ENCODE results near the gene FOXE1.
A peak's percentile ranks its signal among the peaks of the same experiment; 100 is the strongest.

FOXE1 gene

DNA sequence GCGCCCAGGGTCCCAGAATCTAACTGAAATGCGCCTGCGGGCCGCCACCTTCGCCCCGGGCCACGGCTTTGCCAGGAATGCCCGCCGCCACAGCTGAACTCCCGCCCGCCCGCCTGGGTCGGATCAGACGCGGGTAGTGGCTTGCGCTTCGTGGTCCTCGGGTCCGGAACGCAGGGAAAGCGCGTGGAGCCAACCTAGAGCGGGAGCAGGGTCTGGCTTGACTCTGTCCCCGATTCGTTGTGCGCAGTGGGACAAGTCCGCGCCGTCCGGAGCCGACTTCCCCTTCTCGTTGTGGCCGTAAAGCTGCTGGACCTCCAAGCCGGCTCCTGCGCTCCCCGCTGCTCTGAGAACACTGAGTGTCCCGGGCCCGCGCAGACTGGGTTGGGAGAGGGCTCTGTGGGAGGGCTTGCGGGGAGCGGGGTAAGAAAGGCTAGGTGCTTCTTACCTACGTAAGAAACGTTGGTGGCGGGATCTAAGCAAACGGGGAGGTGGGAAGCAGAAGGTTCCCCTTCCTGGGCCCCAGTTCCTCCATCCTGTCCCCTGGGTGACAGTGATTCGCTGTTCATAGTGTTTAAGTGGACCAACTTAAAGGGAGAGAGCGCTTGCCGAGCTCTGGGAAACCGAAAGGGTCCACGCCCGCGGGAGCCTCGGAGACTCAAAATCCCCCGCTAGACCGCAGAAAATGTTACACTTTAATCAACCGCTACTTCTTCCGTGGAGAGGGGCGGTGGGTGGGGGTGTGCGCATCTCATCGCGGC is 4.4 kb upstream of the FOXE1 start:
- no peak for DNase-seq (ENCODE audit: low spot score)

DNA sequence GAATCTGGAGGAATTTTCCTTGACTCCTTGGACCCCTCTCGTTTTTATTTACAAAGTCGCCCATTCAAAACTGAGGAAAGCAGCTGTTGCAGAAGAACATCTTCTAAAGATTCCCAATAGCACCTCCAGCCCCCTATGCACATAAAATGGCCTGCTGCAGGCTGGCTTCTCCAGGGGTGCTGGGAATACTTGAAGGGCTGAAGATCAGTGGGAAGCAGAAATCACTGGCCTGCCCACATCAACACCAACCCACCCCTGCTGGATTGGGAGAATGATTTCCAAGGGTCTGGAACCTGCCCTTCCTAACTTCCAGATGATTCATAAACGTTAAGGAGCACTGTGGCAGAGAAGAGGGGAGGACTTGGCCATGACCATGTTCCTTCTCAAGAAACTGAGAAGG is 3.0 kb upstream of the FOXE1 start:
- DNase-seq (ENCODE audit: low spot score) = no peak

- DNase-seq (ENCODE audit: low spot score) = no peak
Measured at GRCh38 chr9:97850746-97851445, 2.1 kb upstream of the FOXE1 start.

- no peak for DNase-seq (ENCODE audit: low spot score)
Measured at GRCh38 chr9:97851446-97851883, 1.6 kb upstream of the FOXE1 start.

DNA sequence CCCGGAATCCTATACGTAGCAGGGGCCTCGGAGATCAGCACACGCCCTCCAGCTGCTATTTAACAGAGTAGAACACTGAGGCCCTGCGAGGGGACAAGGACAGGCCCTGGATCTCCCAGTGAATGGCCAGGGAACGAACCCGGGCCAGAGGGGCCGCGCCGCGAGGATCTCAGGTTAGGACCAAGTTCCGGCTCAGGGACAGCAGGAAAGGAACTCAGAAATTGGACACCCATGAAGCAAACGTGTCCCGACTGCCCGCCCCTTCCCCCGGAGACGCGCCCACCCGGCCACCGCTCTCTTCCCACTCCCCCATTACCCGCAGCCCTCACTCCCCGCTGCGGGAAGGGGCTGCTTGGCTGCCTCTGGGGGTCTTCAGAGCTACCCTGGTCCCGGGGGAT is 1.0 kb upstream of the FOXE1 start:
- DNase-seq (ENCODE audit: low spot score) = no peak

DNA sequence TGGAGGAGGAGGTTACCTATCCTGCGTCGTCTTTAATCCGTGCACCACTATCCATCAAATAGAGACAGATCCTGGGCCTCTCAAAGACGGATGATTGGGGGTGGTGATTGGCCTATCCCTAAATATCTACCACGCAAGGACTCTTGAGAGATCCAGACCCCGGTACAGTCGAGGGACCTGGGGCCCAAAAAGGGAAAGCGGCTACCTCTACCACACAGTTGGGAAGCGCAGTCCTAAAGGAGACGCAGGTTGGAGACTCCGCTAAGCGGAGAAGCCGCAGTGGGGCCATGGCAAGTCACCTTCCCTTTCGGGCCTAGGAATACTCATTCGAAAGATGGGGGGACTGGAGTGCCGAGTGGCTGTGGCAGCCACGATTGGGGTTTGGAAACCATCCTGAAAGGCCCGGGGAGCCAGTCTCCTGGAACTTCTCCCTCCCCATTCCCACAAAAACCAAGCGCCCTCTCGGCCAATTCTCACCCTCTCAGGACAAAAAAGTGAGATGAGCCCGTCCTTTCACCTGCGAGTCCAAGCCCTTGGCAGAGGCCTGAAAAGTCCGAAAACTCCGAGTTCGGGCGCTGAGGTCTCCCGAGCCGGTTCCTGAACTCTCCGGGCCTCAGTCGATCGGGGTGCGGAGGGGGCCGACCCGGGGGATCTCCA is 499 bp upstream of the FOXE1 start:
- DNase-seq (ENCODE audit: low spot score) = no peak

DNA sequence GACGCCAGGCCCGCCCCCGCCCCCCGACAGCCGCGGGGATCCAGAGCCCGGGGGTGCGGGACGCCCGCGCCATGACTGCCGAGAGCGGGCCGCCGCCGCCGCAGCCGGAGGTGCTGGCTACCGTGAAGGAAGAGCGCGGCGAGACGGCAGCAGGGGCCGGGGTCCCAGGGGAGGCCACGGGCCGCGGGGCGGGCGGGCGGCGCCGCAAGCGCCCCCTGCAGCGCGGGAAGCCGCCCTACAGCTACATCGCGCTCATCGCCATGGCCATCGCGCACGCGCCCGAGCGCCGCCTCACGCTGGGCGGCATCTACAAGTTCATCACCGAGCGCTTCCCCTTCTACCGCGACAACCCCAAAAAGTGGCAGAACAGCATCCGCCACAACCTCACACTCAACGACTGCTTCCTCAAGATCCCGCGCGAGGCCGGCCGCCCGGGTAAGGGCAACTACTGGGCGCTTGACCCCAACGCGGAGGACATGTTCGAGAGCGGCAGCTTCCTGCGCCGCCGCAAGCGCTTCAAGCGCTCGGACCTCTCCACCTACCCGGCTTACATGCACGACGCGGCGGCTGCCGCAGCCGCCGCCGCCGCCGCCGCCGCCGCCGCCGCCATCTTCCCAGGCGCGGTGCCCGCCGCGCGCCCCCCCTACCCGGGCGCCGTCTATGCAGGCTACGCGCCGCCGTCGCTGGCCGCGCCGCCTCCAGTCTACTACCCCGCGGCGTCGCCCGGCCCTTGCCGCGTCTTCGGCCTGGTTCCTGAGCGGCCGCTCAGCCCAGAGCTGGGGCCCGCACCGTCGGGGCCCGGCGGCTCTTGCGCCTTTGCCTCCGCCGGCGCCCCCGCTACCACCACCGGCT is 1.0 kb downstream of the FOXE1 start:
- DNase-seq (ENCODE audit: low spot score) = peak; percentile 93

GRCh38 chr9:97854696-97855485 is 1.9 kb downstream of the FOXE1 start:
- DNase-seq (ENCODE audit: low spot score) = no peak

- no peak for DNase-seq (ENCODE audit: low spot score)
Measured at GRCh38 chr9:97855486-97855875, 2.5 kb downstream of the FOXE1 start.

- no peak for DNase-seq (ENCODE audit: low spot score)
Measured at GRCh38 chr9:97855899-97856298, 2.9 kb downstream of the FOXE1 start.

DNA sequence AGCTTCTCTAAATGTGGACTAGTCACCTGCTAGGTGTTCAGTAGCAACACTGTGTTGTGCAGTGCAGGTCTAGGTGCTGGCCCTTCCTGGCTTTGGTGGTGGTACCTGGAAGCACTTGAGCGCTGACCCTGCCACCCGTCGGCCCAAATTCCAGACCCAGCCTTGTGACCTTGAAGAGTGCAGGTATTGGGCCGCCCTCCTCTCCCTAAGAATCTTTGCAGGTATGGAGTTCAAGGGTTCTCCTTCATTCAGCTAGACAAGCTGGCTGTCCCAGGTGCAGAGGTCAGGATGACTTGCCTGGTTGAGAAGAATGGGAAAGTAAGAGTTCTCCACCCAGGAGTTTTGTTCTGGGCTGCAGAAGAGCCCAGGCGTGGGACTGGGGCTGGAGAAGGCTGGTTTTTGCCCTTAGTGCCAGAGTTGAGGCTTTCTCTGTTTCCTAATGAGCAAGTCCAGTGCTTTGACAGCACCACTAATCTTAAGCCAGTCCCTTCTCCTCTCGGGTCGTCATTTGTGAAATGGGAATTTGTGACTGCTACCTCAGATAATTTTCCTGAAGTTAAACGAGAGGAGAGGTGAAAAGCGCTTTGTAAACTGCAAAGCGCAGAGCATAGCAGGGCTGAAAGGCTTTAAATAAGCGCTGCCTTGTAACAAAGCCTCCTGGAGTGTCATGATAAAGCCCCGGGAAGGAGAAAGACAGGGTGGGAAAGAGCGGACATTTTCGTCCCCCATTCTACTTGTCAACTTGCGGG is 4.0 kb downstream of the FOXE1 start:
- DNase-seq (ENCODE audit: low spot score) = no peak

- no peak for DNase-seq (ENCODE audit: low spot score)
Measured at GRCh38 chr9:97857606-97858392, 4.8 kb downstream of the FOXE1 start.

DNA sequence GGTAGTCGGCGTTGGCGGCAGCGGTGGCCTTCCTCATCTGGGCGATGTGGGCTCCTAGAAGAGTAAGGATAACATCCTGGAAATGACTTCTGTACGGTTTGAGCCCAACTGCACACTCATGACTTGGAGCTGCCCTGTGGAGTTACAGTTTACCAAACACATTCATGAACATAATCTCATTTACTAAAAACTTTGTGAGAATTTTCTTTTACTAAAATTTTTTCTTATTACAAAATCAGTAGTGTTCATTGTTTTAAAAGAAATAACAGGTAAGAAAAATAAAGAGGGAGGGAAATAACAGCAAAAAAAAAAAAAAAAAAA is 5.3 kb downstream of the FOXE1 start:
- DNase-seq (ENCODE audit: low spot score) = no peak

- DNase-seq (ENCODE audit: low spot score) = no peak
Measured at GRCh38 chr9:97858826-97859225, 5.8 kb downstream of the FOXE1 start.

GRCh38 chr9:97859346-97859745 is 6.3 kb downstream of the FOXE1 start:
- DNase-seq (ENCODE audit: low spot score) = no peak

DNA sequence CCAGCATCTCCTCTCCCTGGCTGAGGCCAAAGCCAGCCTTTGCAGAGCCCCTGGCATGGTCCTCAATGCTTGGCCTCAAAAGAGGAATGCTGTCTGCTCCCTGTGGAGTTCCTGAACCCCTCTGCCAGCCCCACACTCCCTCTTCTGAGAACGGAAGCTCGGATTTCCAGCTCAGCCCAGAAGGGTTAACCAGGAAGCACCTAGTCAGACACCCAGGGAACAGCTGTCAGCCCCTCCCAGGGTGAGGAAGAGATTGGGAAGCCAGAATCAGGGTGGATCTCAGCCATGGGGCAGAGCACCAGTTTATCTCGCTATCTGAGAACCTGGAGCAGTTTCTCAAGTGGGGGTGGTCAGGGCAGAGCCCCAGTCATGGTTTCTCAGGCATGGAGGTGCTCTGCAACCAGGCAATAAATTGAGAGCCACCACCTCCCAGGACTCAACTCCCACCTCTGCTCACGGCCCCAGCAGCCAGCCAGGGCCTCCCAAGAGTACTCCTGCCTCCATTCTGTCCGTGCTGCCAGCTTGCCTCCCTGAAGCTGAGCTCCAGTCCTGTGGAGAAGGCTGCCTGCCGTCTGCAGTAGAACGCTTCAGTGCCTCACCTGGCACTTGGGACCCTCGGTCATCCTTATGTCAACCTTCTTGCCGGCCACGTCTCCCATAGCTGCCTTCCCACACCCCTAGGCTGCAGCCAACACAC is 7.6 kb downstream of the FOXE1 start:
- DNase-seq (ENCODE audit: low spot score) = no peak

GRCh38 chr9:97861148-97861475 is 8.1 kb downstream of the FOXE1 start:
- no peak for DNase-seq (ENCODE audit: low spot score)

DNA sequence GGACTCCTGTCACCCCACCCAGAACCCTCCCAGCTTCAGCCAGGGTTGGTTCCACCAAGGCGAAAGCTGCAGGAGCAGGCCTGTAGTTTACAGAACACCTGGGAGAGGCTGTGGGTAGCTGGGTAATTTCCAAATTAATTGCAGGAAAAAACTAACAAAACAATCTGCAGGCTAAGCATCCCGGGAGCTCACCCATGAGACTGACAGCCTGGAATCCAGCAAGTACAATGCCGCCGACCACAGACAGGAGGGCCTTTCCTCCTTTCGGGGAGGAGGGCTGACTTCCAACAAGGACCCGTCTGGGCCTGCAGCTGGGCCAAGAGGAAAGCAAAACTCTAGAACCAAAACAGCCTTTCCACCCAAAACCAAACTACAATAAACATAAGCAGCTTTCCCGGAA is 10.3 kb downstream of the FOXE1 start:
- no peak for DNase-seq (ENCODE audit: low spot score)

DNA sequence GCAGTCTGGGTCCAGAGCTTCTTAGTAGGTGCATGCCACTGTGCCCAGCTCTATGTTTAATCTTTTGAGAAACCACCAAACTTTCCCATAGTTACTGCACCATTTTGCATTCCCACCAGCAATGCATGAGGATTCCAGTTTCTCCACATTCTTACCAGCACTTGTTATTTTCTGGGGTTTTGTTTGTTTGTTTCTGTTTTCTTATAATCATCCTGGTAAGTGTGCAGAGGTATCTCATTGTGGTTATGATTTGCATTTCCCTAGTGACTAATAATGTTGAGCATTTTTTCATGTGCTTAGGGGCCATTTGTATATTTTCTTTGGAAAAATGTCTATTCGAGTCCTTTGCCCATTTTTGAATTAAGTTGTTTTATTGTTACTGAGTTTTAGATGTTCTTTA is 11.4 kb downstream of the FOXE1 start:
- DNase-seq (ENCODE audit: low spot score) = no peak

- no peak for DNase-seq (ENCODE audit: low spot score)
Measured at GRCh38 chr9:97866300-97866699, 13.3 kb downstream of the FOXE1 start.
